ENCODE results near the gene ATG9B.

GRCh38 chr7:150970424-150970823, 53.9 kb downstream of the ATG9B start:
- TF ChIP-seq CTCF (IDR thresholded peaks at IDR 0.05): no peak
- TF ChIP-seq POLR2A (IDR thresholded peaks at IDR 0.05): no peak
